Nephron (organoid): Measurements from ENCODE around the gene GUK1.

Source experiments
- H3K27ac Mint-ChIP-seq, 3 experiments: 2 replicates each; pipeline ENCODE4 v1.8.0; 2020; ENCODE audit warnings: mixed read lengths in 3 of 3, mild to moderate bottlenecking in 2 of 3, moderate library complexity in 1 of 3
- H3K27me3 Mint-ChIP-seq: 2 replicates; pipeline ENCODE4 v1.8.0; 2021; ENCODE audit warnings: low read depth, mild to moderate bottlenecking, moderate library complexity, mixed read lengths
- H3K36me3 Mint-ChIP-seq: 2 replicates; pipeline ENCODE4 v1.8.0; 2020; ENCODE audit warnings: low read depth, mixed read lengths
- H3K4me1 Mint-ChIP-seq: 2 replicates; pipeline ENCODE4 v1.8.0; 2020; ENCODE audit warnings: mixed read lengths
- H3K4me3 Mint-ChIP-seq, 3 experiments: 2 replicates each; pipeline ENCODE4 v1.8.0; 2020; ENCODE audit warnings: mild to moderate bottlenecking in 3 of 3, mixed read lengths in 3 of 3, moderate library complexity in 2 of 3
- H3K9me3 Mint-ChIP-seq: 2 replicates; pipeline ENCODE4 v1.8.0; 2020; ENCODE audit warnings: mixed read lengths
- CTCF ChIP-seq, 3 experiments: fragments of 200-600 bp; sonication (generic); IDR thresholded peaks; one replicate each; pipeline ENCODE4 v1.5.0; 2021; ENCODE audit warnings: antibody characterized with exemption in 3 of 3; ENCODE audit not compliant: unreplicated experiment in 3 of 3

GUK1 gene

GRCh38 chr1:228098323-228098931, 41.7 kb upstream of the GUK1 start:
- Mint-ChIP-seq H3K4me1 (peaks cover 17% of the 10 kb centered on the region), H3K9me3 (peaks cover 16% of the 10 kb centered on the region), H3K4me3 (peak overlapping the region in 1 of 3 experiments; percentile 28), H3K27ac (no peak overlapping the region), H3K36me3 (peaks cover 66% of the 10 kb centered on the region), H3K27me3 (no peaks in the 10 kb centered on the region)
- no peak for TF ChIP-seq CTCF (IDR thresholded peaks at IDR 0.05; ENCODE audit: unreplicated experiment in 3 of 3)

GRCh38 chr1:228099331-228099732, 40.7 kb upstream of the GUK1 start:
- Mint-ChIP-seq H3K4me1 (peaks cover 20% of the 10 kb centered on the region), H3K4me3 (no peak overlapping the region), H3K36me3 (peaks cover 57% of the 10 kb centered on the region), H3K27ac (no peak overlapping the region), H3K9me3 (peaks cover 13% of the 10 kb centered on the region), H3K27me3 (no peaks in the 10 kb centered on the region)
- TF ChIP-seq CTCF (IDR thresholded peaks at IDR 0.05; ENCODE audit: unreplicated experiment in 3 of 3) = no peak

- Mint-ChIP-seq H3K4me3 (peak overlapping the region; percentile 75 to 85 (median 82)), H3K4me1 (peaks cover 11% of the 10 kb centered on the region), H3K9me3 (no peaks in the 10 kb centered on the region), H3K36me3 (peaks cover 40% of the 10 kb centered on the region), H3K27me3 (no peaks in the 10 kb centered on the region), H3K27ac (peak overlapping the region in 2 of 3 experiments; percentile 27 to 43)
- no peak for TF ChIP-seq CTCF (IDR thresholded peaks at IDR 0.05; ENCODE audit: unreplicated experiment in 3 of 3)
Measured at GRCh38 chr1:228100822-228101613, 39.1 kb upstream of the GUK1 start.

GRCh38 chr1:228101614-228101993, 38.5 kb upstream of the GUK1 start:
- Mint-ChIP-seq H3K4me3 (peak overlapping the region; percentile 75 to 85 (median 82)), H3K9me3 (no peaks in the 10 kb centered on the region), H3K4me1 (peaks cover 11% of the 10 kb centered on the region), H3K27me3 (no peaks in the 10 kb centered on the region), H3K36me3 (peaks cover 38% of the 10 kb centered on the region), H3K27ac (peak overlapping the region in 2 of 3 experiments; percentile 27 to 43)
- TF ChIP-seq CTCF (IDR thresholded peaks at IDR 0.05; ENCODE audit: unreplicated experiment in 3 of 3) = no peak

- Mint-ChIP-seq H3K36me3 (peaks cover 39% of the 10 kb centered on the region), H3K9me3 (no peaks in the 10 kb centered on the region), H3K4me3 (peak overlapping the region; percentile 75 to 85 (median 82)), H3K27me3 (no peaks in the 10 kb centered on the region), H3K4me1 (peaks cover 11% of the 10 kb centered on the region), H3K27ac (no peak overlapping the region)
- TF ChIP-seq CTCF (IDR thresholded peaks at IDR 0.05; ENCODE audit: unreplicated experiment in 3 of 3) = no peak
Measured at GRCh38 chr1:228101994-228102790, 37.9 kb upstream of the GUK1 start.
